Left cardiac atrium (tissue), 4 donors: ENCODE data around the gene ATP2C2. TPM values are rescaled to one million over a fixed set of nuclear protein-coding genes. Genes with fewer than 3 reads are reported as not detected.

Source experiments
- ATAC-seq, 2 donors: fragments of 200-7000 bp; cut with Tn5 transposase; one replicate each; pipeline ENCODE4 v1.9.1; 2020; ENCODE audit warnings: mild to moderate bottlenecking in 2 of 2, moderate library complexity in 2 of 2
- DNase-seq: peaks from one replicate; pipeline ENCODE4 v3.0.0-alpha.2; 2020
- intact Hi-C, 2 donors: fragments of 100-400 bp; cut with DNase I; formaldehyde crosslinking; loops; one replicate each; pipeline versions ENCODE4 v1.14.1 to v1.15.1; 2022 to 2023
- total RNA-seq, 2 donors: library from RNA; stranded (reverse); fragmentation: NEBNext Ultra II Directional; extraction: Animal tissue kit (Norgen Biotek cat#: 25700); gene quantifications; one replicate each; pipeline ENCODE4 v1.2.1, GENCODE V29; 2021
- donor health status: DM: no; HTN: yes; CAD: no.
- donor health status: DM: no; HTN: yes; CAD: no; lungs with severe emphysema.
- donor health status: DM: yes; HTN: yes; CAD: no.
- donor health status: Dilated cardiomyopathy.

ATP2C2 gene
- total RNA-seq, 2 donors from 2014 or later: not detected

- DNase-seq (no peak), ATAC-seq (no peak)
- intact Hi-C loops: no loop called here
These were observed 7.6 kb upstream of the ATP2C2 start for GRCh38 chr16:84360748-84361147.

GRCh38 chr16:84361546-84361945 lies 6.8 kb upstream of the ATP2C2 start:
- DNase-seq (no peak), ATAC-seq (no peak)
- intact Hi-C loops: no loop called here

- DNase-seq (no peak), ATAC-seq (no peak)
- intact Hi-C loops: no loop called here
These were observed 5.8 kb upstream of the ATP2C2 start for GRCh38 chr16:84362471-84362941.

GRCh38 chr16:84366208-84366607 lies 2.1 kb upstream of the ATP2C2 start:
- intact Hi-C loops: no loop called here
- ATAC-seq: no peak
- no peak for DNase-seq

- intact Hi-C loops: no loop called here
- no peak for ATAC-seq
- DNase-seq: no peak
These were observed 1.0 kb upstream of the ATP2C2 start for GRCh38 chr16:84367297-84367680.

- intact Hi-C loops: no loop called here
- DNase-seq (no peak), ATAC-seq (no peak)
These were observed 509 bp upstream of the ATP2C2 start for GRCh38 chr16:84367750-84368307.

- DNase-seq (no peak), ATAC-seq (no peak)
- intact Hi-C loops: no loop called here
These were observed 767 bp downstream of the ATP2C2 start for GRCh38 chr16:84369105-84369504.

GRCh38 chr16:84369938-84370627 lies 1.7 kb downstream of the ATP2C2 start:
- no peak for DNase-seq
- no peak for ATAC-seq
- intact Hi-C loops: no loop called here

- DNase-seq: no peak
- intact Hi-C loops: no loop called here
- no peak for ATAC-seq
These were observed 2.6 kb downstream of the ATP2C2 start for GRCh38 chr16:84370723-84371552.

- ATAC-seq (no peak), DNase-seq (no peak)
- intact Hi-C loops: no loop called here
These were observed 3.2 kb downstream of the ATP2C2 start for GRCh38 chr16:84371553-84371865.

- intact Hi-C loops: no loop called here
- ATAC-seq: no peak
- DNase-seq: no peak
These were observed 5.7 kb downstream of the ATP2C2 start for GRCh38 chr16:84373907-84374489.

GRCh38 chr16:84378099-84378498 lies 9.8 kb downstream of the ATP2C2 start:
- intact Hi-C loops: no loop called here
- DNase-seq (no peak), ATAC-seq (no peak)

GRCh38 chr16:84378567-84378966 lies 10.2 kb downstream of the ATP2C2 start:
- no peak for ATAC-seq
- DNase-seq: no peak
- intact Hi-C loops: no loop called here

- intact Hi-C loops: no loop called here
- ATAC-seq (no peak), DNase-seq (no peak)
These were observed 10.8 kb downstream of the ATP2C2 start for GRCh38 chr16:84379008-84379708.

GRCh38 chr16:84379709-84380362 lies 11.5 kb downstream of the ATP2C2 start:
- no peak for ATAC-seq
- intact Hi-C loops: no loop called here
- DNase-seq: no peak

GRCh38 chr16:84380405-84380804 lies 12.1 kb downstream of the ATP2C2 start:
- ATAC-seq: no peak
- DNase-seq: no peak
- intact Hi-C loops: no loop called here

- ATAC-seq: no peak
- no peak for DNase-seq
- intact Hi-C loops: no loop called here
These were observed 14.1 kb downstream of the ATP2C2 start for GRCh38 chr16:84382396-84382795.

- no peak for DNase-seq
- no peak for ATAC-seq
- intact Hi-C loops: no loop called here
These were observed 14.8 kb downstream of the ATP2C2 start for GRCh38 chr16:84383106-84383505.

- DNase-seq: no peak
- intact Hi-C loops: no loop called here
- no peak for ATAC-seq
These were observed 17.7 kb downstream of the ATP2C2 start for GRCh38 chr16:84386047-84386446.
